Central memory CD8-positive, alpha-beta T cell (primary cell): ENCODE measurements around the gene B4GALT1.

Experiments used
- ATAC-seq: fragments of 150-1000 bp; cut with Tn5 transposase; replicated peaks from 2 replicates; pipeline ENCODE4 v1.10.0; 2022; ENCODE audit warnings: mild to moderate bottlenecking, moderate FRiP score, moderate number of reproducible peaks; ENCODE audit not compliant: poor library complexity, severe bottlenecking; ENCODE audit errors: extremely low read depth
- DNase-seq, 2 donors: peaks; one replicate each; pipeline ENCODE4 v3.0.0; 2021; ENCODE audit warnings: low spot score in 2 of 2
- H3K27ac Mint-ChIP-seq: one replicate; pipeline ENCODE4 v1.8.0; 2022; ENCODE audit warnings: low read depth, mild to moderate bottlenecking, moderate library complexity, mixed read lengths
- H3K27me3 Mint-ChIP-seq: one replicate; pipeline ENCODE4 v1.8.0; 2022; ENCODE audit warnings: mixed read lengths
- H3K36me3 Mint-ChIP-seq: one replicate; pipeline ENCODE4 v1.8.0; 2022; ENCODE audit warnings: mild to moderate bottlenecking, moderate library complexity, mixed read lengths; ENCODE audit not compliant: insufficient read depth
- H3K4me1 Mint-ChIP-seq: one replicate; pipeline ENCODE4 v1.8.0; 2022; ENCODE audit warnings: mixed read lengths
- H3K4me3 Mint-ChIP-seq: one replicate; pipeline ENCODE4 v1.8.0; 2022; ENCODE audit warnings: mild to moderate bottlenecking, moderate library complexity, mixed read lengths
- H3K9me3 Mint-ChIP-seq: one replicate; pipeline ENCODE4 v1.8.0; 2022; ENCODE audit warnings: mixed read lengths

B4GALT1 gene

GRCh38 chr9:33153001-33153400 lies 14.1 kb downstream of the B4GALT1 start:
- Mint-ChIP-seq H3K9me3 (no peaks in the 10 kb centered on the region), H3K27me3 (no peaks in the 10 kb centered on the region), H3K4me1 (peaks cover 76% of the 10 kb centered on the region), H3K4me3 (peak overlapping the region; percentile 68), H3K36me3 (peaks cover 26% of the 10 kb centered on the region), H3K27ac (peak overlapping the region; percentile 91)
- ATAC-seq (no peak), DNase-seq (no peak)

- Mint-ChIP-seq H3K27ac (peak overlapping the region; percentile 91), H3K4me1 (peaks cover 84% of the 10 kb centered on the region), H3K9me3 (no peaks in the 10 kb centered on the region), H3K27me3 (no peaks in the 10 kb centered on the region), H3K36me3 (peaks cover 27% of the 10 kb centered on the region), H3K4me3 (peak overlapping the region; percentile 68)
- no peak for DNase-seq
- no peak for ATAC-seq
Observed at GRCh38 chr9:33151601-33152000, 15.5 kb downstream of the B4GALT1 start.

GRCh38 chr9:33151007-33151557 lies 16.1 kb downstream of the B4GALT1 start:
- DNase-seq (no peak), ATAC-seq (no peak)
- Mint-ChIP-seq H3K4me1 (peaks cover 89% of the 10 kb centered on the region), H3K27ac (peak overlapping the region; percentile 21), H3K9me3 (no peaks in the 10 kb centered on the region), H3K27me3 (no peaks in the 10 kb centered on the region), H3K36me3 (peaks cover 28% of the 10 kb centered on the region), H3K4me3 (no peak overlapping the region)

- Mint-ChIP-seq H3K4me1 (peaks cover 82% of the 10 kb centered on the region), H3K27me3 (no peaks in the 10 kb centered on the region), H3K4me3 (no peak overlapping the region), H3K9me3 (no peaks in the 10 kb centered on the region), H3K36me3 (peaks cover 20% of the 10 kb centered on the region), H3K27ac (no peak overlapping the region)
- no peak for DNase-seq
- ATAC-seq = no peak
Observed at GRCh38 chr9:33148367-33149014, 18.6 kb downstream of the B4GALT1 start.

- Mint-ChIP-seq H3K36me3 (peaks cover 22% of the 10 kb centered on the region), H3K27me3 (no peaks in the 10 kb centered on the region)
- no peak for ATAC-seq
Observed at GRCh38 chr9:33147416-33148169, 19.5 kb downstream of the B4GALT1 start.

GRCh38 chr9:33146298-33146697 lies 20.8 kb downstream of the B4GALT1 start:
- peaks cover 78% of the 10 kb centered on the region for H3K4me1 Mint-ChIP-seq
- ATAC-seq (no peak), DNase-seq (no peak)
- H3K27me3 Mint-ChIP-seq = no peaks in the 10 kb centered on the region
- H3K36me3 Mint-ChIP-seq = peaks cover 30% of the 10 kb centered on the region
- H3K4me3 Mint-ChIP-seq = no peak overlapping the region
- peak overlapping the region; percentile 32 for H3K27ac Mint-ChIP-seq
- no peaks in the 10 kb centered on the region for H3K9me3 Mint-ChIP-seq

More at GRCh38 chr9:33147416-33148169, 19.5 kb downstream of the B4GALT1 start:
- DNase-seq = no peak
- Mint-ChIP-seq H3K27ac (peak overlapping the region; percentile 32), H3K4me1 (peaks cover 79% of the 10 kb centered on the region), H3K9me3 (no peaks in the 10 kb centered on the region), H3K4me3 (no peak overlapping the region)

- no peak for ATAC-seq
- no peak for DNase-seq
- H3K36me3 Mint-ChIP-seq = peaks cover 36% of the 10 kb centered on the region
- peak overlapping the region; percentile 90 for H3K27ac Mint-ChIP-seq
- no peaks in the 10 kb centered on the region for H3K27me3 Mint-ChIP-seq
- peaks cover 76% of the 10 kb centered on the region for H3K4me1 Mint-ChIP-seq
- H3K9me3 Mint-ChIP-seq = no peaks in the 10 kb centered on the region
- H3K4me3 Mint-ChIP-seq = peak overlapping the region; percentile 55
Observed at GRCh38 chr9:33144551-33144950, 22.6 kb downstream of the B4GALT1 start.

- H3K36me3 Mint-ChIP-seq = peaks cover 37% of the 10 kb centered on the region
- peak overlapping the region; percentile 76 for H3K4me3 Mint-ChIP-seq
- ATAC-seq (peak; percentile 3), DNase-seq (no peak)
- H3K27ac Mint-ChIP-seq = peak overlapping the region; percentile 90
- no peaks in the 10 kb centered on the region for H3K9me3 Mint-ChIP-seq
- peaks cover 80% of the 10 kb centered on the region for H3K4me1 Mint-ChIP-seq
- H3K27me3 Mint-ChIP-seq = no peaks in the 10 kb centered on the region
Observed at GRCh38 chr9:33143241-33143661, 23.9 kb downstream of the B4GALT1 start.

- Mint-ChIP-seq H3K4me3 (peak overlapping the region; percentile 76), H3K27me3 (no peaks in the 10 kb centered on the region), H3K27ac (peak overlapping the region; percentile 90), H3K4me1 (peaks cover 83% of the 10 kb centered on the region), H3K36me3 (peaks cover 37% of the 10 kb centered on the region), H3K9me3 (no peaks in the 10 kb centered on the region)
- ATAC-seq (peak; percentile 21), DNase-seq (no peak)
Observed at GRCh38 chr9:33142535-33142934, 24.6 kb downstream of the B4GALT1 start.

- Mint-ChIP-seq H3K36me3 (peaks cover 42% of the 10 kb centered on the region), H3K4me3 (peak overlapping the region; percentile 18), H3K9me3 (no peaks in the 10 kb centered on the region), H3K4me1 (peaks cover 85% of the 10 kb centered on the region), H3K27ac (peak overlapping the region; percentile 90), H3K27me3 (no peaks in the 10 kb centered on the region)
- ATAC-seq (no peak), DNase-seq (no peak)
Observed at GRCh38 chr9:33140401-33141360, 26.5 kb downstream of the B4GALT1 start.

GRCh38 chr9:33139421-33140228 lies 27.5 kb downstream of the B4GALT1 start:
- Mint-ChIP-seq H3K27ac (peak overlapping the region; percentile 91), H3K9me3 (no peaks in the 10 kb centered on the region), H3K4me3 (peak overlapping the region; percentile 49), H3K4me1 (peaks cover 84% of the 10 kb centered on the region), H3K27me3 (no peaks in the 10 kb centered on the region), H3K36me3 (peaks cover 46% of the 10 kb centered on the region)
- ATAC-seq = no peak
- DNase-seq = no peak
